Psoas muscle (tissue), 8 donors: ENCODE measurements around the gene CPSF2. TPM values are rescaled to one million over a fixed set of nuclear protein-coding genes. Genes with fewer than 3 reads are reported as not detected.
"Not testable (repeated sequence)": the region's sequence is repeated elsewhere in the genome, so short reads cannot be mapped to it uniquely, and the experiment has no call there.

Experiments used
- ATAC-seq, 4 donors: fragments of 200-7000 bp; cut with Tn5 transposase; one replicate each; pipeline ENCODE4 v1.9.1; 2020; ENCODE audit warnings: moderate library complexity in 3 of 4, mild to moderate bottlenecking in 2 of 4
- DNase-seq, 2 donors: peaks; one replicate each; pipeline ENCODE4 v3.0.0-alpha.2; 2020
- H3K27ac ChIP-seq: fragments of 200-600 bp; one replicate; pipeline ENCODE4 v1.8.0; 2022
- H3K27me3 ChIP-seq, 3 donors: fragments of 200-600 bp in 1 of 3; one replicate each; pipeline versions ENCODE4 v1.6.1 to v1.8.0; 2013 to 2022; ENCODE audit warnings: low read length in 2 of 3, mild to moderate bottlenecking in 2 of 3, moderate library complexity in 1 of 3; ENCODE audit not compliant: insufficient read depth in 3 of 3
- H3K36me3 ChIP-seq, 2 donors: fragments of 200-600 bp in 1 of 2; one replicate each; pipeline versions ENCODE4 v1.6.1 to v1.8.0; 2013 to 2022; ENCODE audit warnings: low read depth in 1 of 2, mild to moderate bottlenecking in 1 of 2, moderate library complexity in 1 of 2; ENCODE audit not compliant: insufficient read depth in 1 of 2
- H3K4me1 ChIP-seq: fragments of 200-600 bp; one replicate; pipeline ENCODE4 v1.8.0; 2022
- H3K4me3 ChIP-seq: fragments of 200-600 bp; one replicate; pipeline ENCODE4 v1.8.0; 2022; ENCODE audit warnings: mild to moderate bottlenecking
- H3K9me3 ChIP-seq: fragments of 200-600 bp; one replicate; pipeline ENCODE4 v1.8.0; 2022
- WGBS, 3 donors: extraction: QIAGEN DNeasy Blood & Tissue Kit; methylation state at CpG; one replicate each; pipeline versions ENCODE4 v1.1.6 to v1.1.7; 2013; 5-methylcytosine and 5-hydroxymethylcytosine counted together
- intact Hi-C, 2 donors: fragments of 100-400 bp; cut with DNase I; formaldehyde crosslinking; loops; one replicate each; pipeline versions ENCODE4 v1.11.0 to v1.14.2; 2022
- polyA plus RNA-seq, 3 donors: library from polyadenylated mRNA; stranded (reverse); fragments of 200-250 nt; gene quantifications; one replicate each; pipeline ENCODE4 v1.2.3, GENCODE V29; 2013
- total RNA-seq, 4 donors: library from RNA; stranded (reverse); fragmentation: NEBNext Ultra II Directional in 2 of 4; extraction: Animal tissue kit (Norgen Biotek cat#: 25700) in 2 of 4; gene quantifications; one replicate each; pipeline versions ENCODE4 v1.2.1 to v1.2.4, GENCODE V29; 2021 to 2023
- TF ChIP-seq, protein P1 (sequence below): fragments of 200-600 bp; IDR thresholded peaks from one replicate; pipeline ENCODE4 v1.8.0; 2022; ENCODE audit warnings: antibody characterized with exemption
- donor health status: healthy with polysubstance abuse.
- donor health status: DM: no; HTN: no; CAD: no; lungs with moderate emphysema.
- donor health status: Bipolar disorder and iron deficiency.
- donor health status: healthy.
- donor health status: DM: yes; HTN: yes; CAD: no.
- donor health status: DM: no; HTN: no; CAD: no.
- donor health status: DM: no; HTN: no; CAD: no.
- donor health status: DM: yes; HTN: yes; CAD: no.

CPSF2 gene
- total and polyA plus RNA-seq, 7 donors = 12.7 to 69.0 (median 58.1) TPM

DNA sequence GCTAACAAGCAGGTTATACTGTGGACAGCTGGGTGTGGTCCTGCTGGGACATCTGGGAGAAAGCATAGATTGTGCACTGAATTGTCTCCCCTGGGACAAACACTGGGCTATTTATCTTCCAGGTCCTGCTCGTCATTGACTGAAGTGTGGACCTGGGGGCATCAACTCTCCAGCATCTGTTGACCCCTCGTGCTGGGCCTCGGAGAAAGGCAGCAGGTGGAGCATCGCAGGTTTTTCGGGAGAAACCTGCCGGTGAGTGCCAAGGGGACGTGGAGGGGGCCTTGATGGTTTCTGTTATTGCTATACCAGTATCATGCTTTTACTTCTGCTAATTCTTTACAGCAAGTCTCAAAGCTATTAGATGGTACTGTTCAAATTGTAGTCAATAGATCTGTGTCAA lies 81.3 kb downstream of the CPSF2 start:
- no peaks in the 10 kb centered on the region for H3K4me1 ChIP-seq
- DNase-seq = no peak
- no peak for ATAC-seq
- TF ChIP-seq, protein P1, sequence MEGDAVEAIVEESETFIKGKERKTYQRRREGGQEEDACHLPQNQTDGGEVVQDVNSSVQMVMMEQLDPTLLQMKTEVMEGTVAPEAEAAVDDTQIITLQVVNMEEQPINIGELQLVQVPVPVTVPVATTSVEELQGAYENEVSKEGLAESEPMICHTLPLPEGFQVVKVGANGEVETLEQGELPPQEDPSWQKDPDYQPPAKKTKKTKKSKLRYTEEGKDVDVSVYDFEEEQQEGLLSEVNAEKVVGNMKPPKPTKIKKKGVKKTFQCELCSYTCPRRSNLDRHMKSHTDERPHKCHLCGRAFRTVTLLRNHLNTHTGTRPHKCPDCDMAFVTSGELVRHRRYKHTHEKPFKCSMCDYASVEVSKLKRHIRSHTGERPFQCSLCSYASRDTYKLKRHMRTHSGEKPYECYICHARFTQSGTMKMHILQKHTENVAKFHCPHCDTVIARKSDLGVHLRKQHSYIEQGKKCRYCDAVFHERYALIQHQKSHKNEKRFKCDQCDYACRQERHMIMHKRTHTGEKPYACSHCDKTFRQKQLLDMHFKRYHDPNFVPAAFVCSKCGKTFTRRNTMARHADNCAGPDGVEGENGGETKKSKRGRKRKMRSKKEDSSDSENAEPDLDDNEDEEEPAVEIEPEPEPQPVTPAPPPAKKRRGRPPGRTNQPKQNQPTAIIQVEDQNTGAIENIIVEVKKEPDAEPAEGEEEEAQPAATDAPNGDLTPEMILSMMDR = no peak
- H3K27me3 ChIP-seq = no peaks in the 10 kb centered on the region
- H3K9me3 ChIP-seq = no peaks in the 10 kb centered on the region
- no peak overlapping the region for H3K4me3 ChIP-seq
- H3K36me3 ChIP-seq = no peaks in the 10 kb centered on the region
- intact Hi-C loops = no loop called here
- no peak overlapping the region for H3K27ac ChIP-seq
- WGBS, 3 donors = 72 to 77% (median 73%) methylated on average over 7 of the region's 7 CpGs

DNA sequence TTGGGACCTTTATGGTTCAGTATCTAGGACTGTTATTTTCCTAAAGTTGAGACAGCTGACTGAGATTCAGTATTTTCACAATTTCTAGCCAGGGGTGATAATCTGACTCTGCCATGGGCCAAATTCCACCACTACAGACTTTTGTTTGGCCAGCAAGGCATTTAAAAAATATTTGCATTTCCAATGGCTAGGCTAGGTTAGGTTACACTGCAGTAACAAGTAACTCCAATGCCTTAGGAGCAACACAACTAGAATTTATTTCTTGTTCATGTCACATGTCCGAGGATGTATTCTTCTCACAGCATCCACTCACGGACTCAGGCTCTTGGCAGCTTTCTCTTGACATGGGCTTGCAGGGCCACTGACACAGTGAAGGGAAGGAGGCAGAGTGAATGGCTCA lies 83.0 kb downstream of the CPSF2 start:
- Histone ChIP-seq H3K4me1 (no peaks in the 10 kb centered on the region), H3K9me3 (no peaks in the 10 kb centered on the region), H3K4me3 (no peak overlapping the region), H3K27me3 (no peaks in the 10 kb centered on the region), H3K36me3 (no peaks in the 10 kb centered on the region), H3K27ac (no peak overlapping the region)
- 61 to 72% (median 66%) methylated on average over 2 of the region's 2 CpGs for WGBS, 3 donors
- DNase-seq (no peak), ATAC-seq (no peak)
- TF ChIP-seq, protein P1 = no peak
- intact Hi-C loops = no loop called here

DNA sequence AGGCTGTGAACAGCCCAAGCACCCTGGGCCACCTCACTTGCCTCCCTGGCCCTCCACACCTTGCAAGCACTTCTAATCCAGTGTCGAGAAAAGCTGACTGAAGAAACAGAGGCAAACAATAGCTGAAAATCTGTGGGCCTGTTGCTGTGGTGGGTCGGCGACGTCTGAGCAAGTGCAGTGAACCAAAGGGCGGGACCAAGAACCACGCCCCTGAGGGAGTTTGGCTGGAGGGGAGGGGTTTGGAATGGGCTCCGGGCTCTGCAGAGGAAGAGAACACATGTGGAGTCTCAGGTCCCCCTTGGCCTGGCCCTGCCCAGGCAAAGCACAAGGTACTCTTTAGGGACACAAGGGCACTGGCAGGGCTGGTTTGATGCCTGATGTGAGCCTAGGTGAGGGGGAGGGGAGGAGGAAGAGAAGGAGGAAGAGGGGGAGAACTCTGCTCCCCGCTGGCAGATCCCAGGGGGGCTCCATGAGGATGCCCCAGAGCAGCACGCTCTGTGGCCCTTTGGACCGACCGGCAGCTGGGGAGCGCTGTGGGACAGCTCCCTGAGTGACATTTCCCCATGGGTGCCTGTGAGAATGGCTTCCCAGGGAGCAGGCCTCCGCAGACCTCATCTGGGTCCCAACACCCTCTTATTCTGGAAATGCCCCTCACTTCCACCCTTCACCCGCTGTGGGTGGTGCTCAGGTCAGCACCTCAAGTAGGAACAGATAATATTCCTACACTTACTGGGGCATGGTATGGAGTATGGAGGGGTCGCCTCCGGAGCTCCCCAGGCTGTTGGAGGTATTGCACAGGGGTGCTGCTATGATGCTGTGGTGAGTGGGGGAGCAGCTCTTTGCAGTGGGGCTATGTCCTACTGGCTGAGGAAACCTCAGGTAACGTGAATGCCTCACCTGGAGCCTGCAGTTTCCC lies 85.5 kb downstream of the CPSF2 start:
- H3K27me3 ChIP-seq = no peaks in the 10 kb centered on the region
- H3K9me3 ChIP-seq = no peaks in the 10 kb centered on the region
- TF ChIP-seq, protein P1 = no peak
- H3K4me1 ChIP-seq = no peaks in the 10 kb centered on the region
- H3K36me3 ChIP-seq = no peaks in the 10 kb centered on the region
- no peak overlapping the region for H3K27ac ChIP-seq
- 51 to 61% (median 61%) methylated on average over 17 of the region's 17 CpGs for WGBS, 3 donors
- no peak overlapping the region for H3K4me3 ChIP-seq
- ATAC-seq = no peak
- intact Hi-C loops = no loop called here
- DNase-seq = no peak

DNA sequence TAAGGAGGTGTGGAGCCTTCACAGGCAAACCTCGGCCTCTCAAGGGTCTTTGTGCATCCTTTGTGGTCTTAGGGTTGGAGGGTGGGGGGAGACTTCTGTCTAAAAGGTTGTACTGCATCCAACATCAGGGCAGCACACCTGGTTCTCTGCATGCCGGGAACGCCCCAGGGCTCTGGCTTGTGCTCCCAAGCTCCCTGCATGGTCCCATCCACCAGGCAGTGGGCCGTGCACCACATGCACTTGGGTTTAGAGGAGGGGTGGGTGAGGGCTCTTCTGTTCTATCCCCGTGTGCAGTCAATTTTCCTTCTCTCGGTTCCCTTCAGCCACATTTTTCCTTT lies 86.1 kb downstream of the CPSF2 start:
- H3K4me3 ChIP-seq = no peak overlapping the region
- DNase-seq (no peak), ATAC-seq (no peak)
- no peaks in the 10 kb centered on the region for H3K36me3 ChIP-seq
- no peak overlapping the region for H3K27ac ChIP-seq
- intact Hi-C loops = no loop called here
- 80 to 90% (median 90%) methylated on average over 6 of the region's 6 CpGs for WGBS, 3 donors
- no peaks in the 10 kb centered on the region for H3K9me3 ChIP-seq
- H3K27me3 ChIP-seq = no peaks in the 10 kb centered on the region
- TF ChIP-seq, protein P1 = no peak
- H3K4me1 ChIP-seq = no peaks in the 10 kb centered on the region

DNA sequence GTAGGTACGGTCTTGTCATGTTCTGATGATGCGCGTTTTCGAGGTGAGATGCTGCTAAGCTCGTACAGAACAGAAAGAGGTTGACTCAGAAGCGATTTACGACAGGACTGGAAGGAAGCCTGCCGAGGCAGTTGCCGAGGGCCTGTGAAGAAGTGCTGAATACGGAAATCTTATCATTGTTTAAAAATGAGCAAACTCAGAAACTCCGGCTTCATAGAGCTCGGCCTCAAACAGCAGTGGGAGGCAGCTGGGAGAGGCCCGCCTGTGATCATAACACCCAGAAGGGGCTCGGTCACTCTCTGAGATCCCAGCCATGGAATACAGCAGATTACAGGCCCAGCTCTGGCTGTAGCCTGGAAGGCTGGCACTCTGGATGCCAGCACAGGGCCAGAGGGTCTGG lies 87.4 kb downstream of the CPSF2 start:
- Histone ChIP-seq H3K27ac (no peak overlapping the region), H3K9me3 (no peaks in the 10 kb centered on the region), H3K36me3 (no peaks in the 10 kb centered on the region), H3K27me3 (no peaks in the 10 kb centered on the region), H3K4me1 (no peaks in the 10 kb centered on the region), H3K4me3 (no peak overlapping the region)
- ATAC-seq (no peak), DNase-seq (no peak)
- 72 to 79% (median 74%) methylated on average over 14 of the region's 14 CpGs for WGBS, 3 donors
- intact Hi-C loops = no loop called here
- TF ChIP-seq, protein P1 = no peak

DNA sequence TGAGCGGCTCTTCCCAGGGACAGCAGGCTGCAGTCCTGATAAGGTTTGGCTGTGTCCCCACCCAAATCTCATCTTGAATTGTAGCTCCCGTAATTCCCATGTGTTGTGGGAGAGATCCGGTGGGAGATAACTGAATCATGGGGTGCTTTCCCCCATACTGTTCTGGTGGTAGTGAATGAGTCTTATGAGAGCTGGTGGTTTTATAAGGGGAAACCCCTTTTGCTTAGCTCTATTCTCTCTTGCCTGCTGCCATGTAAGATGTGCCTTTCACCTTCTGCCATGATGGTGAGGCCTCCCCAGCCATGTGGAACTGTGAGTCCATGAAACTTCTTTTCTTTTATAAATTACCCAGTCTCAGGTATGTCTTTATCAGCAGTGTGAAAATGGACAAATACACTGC lies 91.4 kb downstream of the CPSF2 start:
- H3K4me1 ChIP-seq, H3K36me3 ChIP-seq, H3K4me3 ChIP-seq, H3K27ac ChIP-seq, ATAC-seq, H3K27me3 ChIP-seq, intact Hi-C loops, H3K9me3 ChIP-seq, DNase-seq: not testable (repeated sequence)
- WGBS, 3 donors = 94 to 100% (median 95%) methylated on average over 3 of the region's 3 CpGs
